Bronchial epithelial cell (primary cell): ENCODE measurements around the gene FMNL1. TPM values are rescaled to one million over a fixed set of nuclear protein-coding genes. Genes with fewer than 3 reads are reported as not detected.

Experiments
- DNase-seq: peaks from one replicate; pipeline ENCODE4 v3.0.0-alpha.2; 2010; ENCODE audit warnings: low read depth
- FAIRE-seq: peaks from 2 replicates; lab custom pipeline; 2011; peaks lifted over from hg19 to GRCh38; lab: Jason Lieb, UNC
- H3K27me3 ChIP-seq: 2 replicates; pipeline ENCODE4 v1.5.1; 2011; ENCODE audit warnings: low read length; ENCODE audit not compliant: control insufficient read depth, insufficient read depth
- H3K36me3 ChIP-seq: 2 replicates; pipeline ENCODE4 v1.5.1; 2011; ENCODE audit warnings: low read length; ENCODE audit not compliant: control insufficient read depth, insufficient read depth
- H3K4me3 ChIP-seq: 2 replicates; pipeline ENCODE4 v1.5.1; 2011; ENCODE audit warnings: mild to moderate bottlenecking, low read depth, low read length, control low read depth
- CTCF ChIP-seq: IDR thresholded peaks from 2 replicates; pipeline ENCODE4 v1.5.1; 2011; ENCODE audit warnings: mild to moderate bottlenecking, moderate library complexity, low read length, control low read depth, inconsistent platforms; ENCODE audit not compliant: insufficient read depth, severe bottlenecking
- total RNA-seq: library from RNA; depleted of rRNA; stranded (reverse); fragments of >200 nt; gene quantifications from 2 replicates; pipeline ENCODE4 v1.2.1, GENCODE V29; 2014

Gene FMNL1
- total RNA-seq, 1 donor from 2014 or later = 0.53 TPM

- DNase-seq (no peak), FAIRE-seq (no peak)
- H3K4me3 ChIP-seq = no peak overlapping the region
- TF ChIP-seq CTCF = no peak
- H3K36me3 ChIP-seq = no peaks in the 10 kb centered on the region
- H3K27me3 ChIP-seq = no peaks in the 10 kb centered on the region
Measured at GRCh38 chr17:45255358-45255757, 33.7 kb downstream of the FMNL1 start.

GRCh38 chr17:45256114-45256966 is 34.7 kb downstream of the FMNL1 start:
- FAIRE-seq = no peak

GRCh38 chr17:45257115-45257514 is 35.4 kb downstream of the FMNL1 start:
- H3K4me3 ChIP-seq = no peak overlapping the region
- FAIRE-seq = no peak
- H3K36me3 ChIP-seq = no peaks in the 10 kb centered on the region
- no peaks in the 10 kb centered on the region for H3K27me3 ChIP-seq
- TF ChIP-seq CTCF = no peak
- no peak for DNase-seq

More at GRCh38 chr17:45256114-45256966, 34.7 kb downstream of the FMNL1 start:
- DNase-seq = no peak
- Histone ChIP-seq H3K27me3 (no peaks in the 10 kb centered on the region), H3K36me3 (no peaks in the 10 kb centered on the region), H3K4me3 (no peak overlapping the region)
- TF ChIP-seq CTCF = peak; percentile 21

- DNase-seq = no peak
- no peaks in the 10 kb centered on the region for H3K36me3 ChIP-seq
- no peaks in the 10 kb centered on the region for H3K27me3 ChIP-seq
- FAIRE-seq = no peak
- TF ChIP-seq CTCF = no peak
- H3K4me3 ChIP-seq = no peak overlapping the region
Measured at GRCh38 chr17:45258981-45259380, 37.3 kb downstream of the FMNL1 start.

- FAIRE-seq = no peak
- no peak for DNase-seq
- no peak for TF ChIP-seq CTCF
Measured at GRCh38 chr17:45260204-45260783, 38.6 kb downstream of the FMNL1 start.

More at GRCh38 chr17:45260204-45260783, 38.6 kb downstream of the FMNL1 start:
- no peak overlapping the region for H3K4me3 ChIP-seq
- no peaks in the 10 kb centered on the region for H3K27me3 ChIP-seq
- peaks cover 6% of the 10 kb centered on the region for H3K36me3 ChIP-seq
